PC-3 (cell line): ENCODE results near the gene SMC2.

ENCODE experiments used
- CTCF ChIP-seq: fragments of 300-600 bp; sonication (generic); conservative IDR thresholded peaks from 2 replicates; pipeline ENCODE4 v1.5.1; 2017; ENCODE audit warnings: antibody characterized with exemption, low read depth, mild to moderate bottlenecking, low read length
- EZH2 ChIP-seq: fragments of 300-600 bp; sonication (generic); IDR thresholded peaks from one replicate; pipeline ENCODE4 v1.6.1; 2017; ENCODE audit warnings: antibody characterized with exemption, mild to moderate bottlenecking, low read length; ENCODE audit not compliant: unreplicated experiment
- EZH2phosphoT487 ChIP-seq: fragments of 300-600 bp; sonication (generic); IDR thresholded peaks from 2 replicates; pipeline ENCODE4 v1.6.1; 2018; ENCODE audit warnings: mild to moderate bottlenecking, antibody characterized with exemption, low read length, borderline replicate concordance

DNA sequence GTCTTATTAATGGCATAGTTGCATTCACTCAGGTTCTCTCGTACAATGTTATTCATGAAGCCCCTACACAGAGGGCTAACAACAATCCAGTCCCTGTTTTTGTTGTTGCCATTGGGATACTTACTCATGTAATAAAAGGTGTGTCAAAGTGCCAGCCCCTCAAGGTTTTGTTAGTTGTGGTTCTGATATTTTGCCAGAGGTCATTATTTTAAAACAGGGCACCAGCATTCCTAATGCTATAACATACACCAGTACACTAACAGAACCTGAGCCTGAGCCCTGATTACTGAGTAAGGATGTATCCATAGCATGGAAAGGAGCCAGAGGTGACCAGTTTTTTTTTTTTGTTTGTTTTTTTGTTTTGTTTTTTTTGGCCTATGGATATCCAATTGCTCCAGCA, 50.2 kb downstream of the SMC2 start:
- no peak for TF ChIP-seq CTCF
- no peak for TF ChIP-seq EZH2phosphoT487
- no peak for TF ChIP-seq EZH2
